HepG2 (cell line): Measurements from ENCODE around the gene EGFL8. TPM values are rescaled to one million over a fixed set of nuclear protein-coding genes. Genes with fewer than 3 reads are reported as not detected.
A peak's percentile ranks its signal among the peaks of the same experiment; 100 is the strongest.

ENCODE experiments used
- ATAC-seq: fragments of 200-7000 bp; cut with Tn5 transposase; 3 replicates; pipeline ENCODE4 v1.9.1; 2020; ENCODE audit warnings: mild to moderate bottlenecking, moderate library complexity
- BruUV-seq: library from RNA; stranded (reverse); fragments of 400-500 nt; replicated peaks from 2 replicates; lab custom pipeline; 2021; lab: Mats Ljungman, UMichigan
- CTCF ChIA-PET: fragments of 300-600 bp; formaldehyde crosslinking; extraction: SDS; loops from one replicate; lab custom pipeline; 2021; ENCODE audit warnings: low total read pairs, inconsistent platforms, low intra/inter-chr PET ratio; lab: Yijun Ruan, JAX
- POLR2A ChIA-PET: fragments of 350-600 bp; sonication (Branson Sonifier 250); formaldehyde crosslinking; loops from one replicate; lab custom pipeline; 2020; ENCODE audit warnings: antibody characterized with exemption, inconsistent platforms; lab: Yijun Ruan, JAX
- DNase-seq: peaks from one replicate; pipeline ENCODE4 v3.0.0-alpha.2; 2015; ENCODE audit warnings: low spot score
- FAIRE-seq: peaks from 3 replicates; lab custom pipeline; 2011; peaks lifted over from hg19 to GRCh38; lab: Jason Lieb, UNC
- H2AFZ ChIP-seq: one replicate; pipeline ENCODE4 v1.6.1; 2011; ENCODE audit warnings: low read length, inconsistent platforms
- H3K27ac ChIP-seq: fragments of 300-600 bp; 3 replicates; pipeline ENCODE4 v1.8.0; 2011; ENCODE audit warnings: mixed run types, mild to moderate bottlenecking, mixed read lengths, low read length, inconsistent platforms; ENCODE audit not compliant: insufficient read depth; ENCODE audit errors: extremely low read length
- H3K27me3 ChIP-seq, 2 experiments: fragments of 200-600 bp in 1 of 2; 2 replicates in 1 of 2; 3 replicates in 1 of 2; pipeline versions ENCODE4 v1.6.0 to v1.8.0; 2011; ENCODE audit warnings: low read length in 2 of 2, mild to moderate bottlenecking in 2 of 2, moderate library complexity in 2 of 2, inconsistent platforms in 1 of 2; ENCODE audit not compliant: insufficient read depth in 2 of 2, control insufficient read depth in 1 of 2
- H3K36me3 ChIP-seq, 2 experiments: fragments of 200-600 bp in 1 of 2; replicated peaks in 1 of 2; 2 replicates in 1 of 2; 3 replicates in 1 of 2; pipeline versions ENCODE4 v1.5.1 to v1.8.0; 2011; ENCODE audit warnings: low read length in 2 of 2, inconsistent platforms in 1 of 2; ENCODE audit not compliant: insufficient read depth in 2 of 2, control insufficient read depth in 1 of 2
- H3K4me1 ChIP-seq: 2 replicates; pipeline ENCODE4 v1.5.1; 2012; ENCODE audit warnings: low read length, inconsistent platforms; ENCODE audit not compliant: insufficient read depth
- H3K4me2 ChIP-seq: 2 replicates; pipeline ENCODE4 v1.6.0; 2011; ENCODE audit warnings: low read depth, low read length, inconsistent platforms
- H3K4me3 ChIP-seq, 3 experiments: fragments of 200-600 bp in 1 of 3; sonication (generic), shearing (Covaris generic) in 1 of 3; replicated peaks in 1 of 3; 2 replicates each; pipeline ENCODE4 v1.5.1; 2011 to 2016; ENCODE audit warnings: low read length in 3 of 3, inconsistent platforms in 2 of 3, low read depth in 2 of 3, mild to moderate bottlenecking in 2 of 3, control low read depth in 1 of 3, mixed read lengths in 1 of 3; ENCODE audit not compliant: insufficient read depth in 1 of 3
- H3K79me2 ChIP-seq: one replicate; pipeline ENCODE4 v1.6.1; 2011; ENCODE audit warnings: low read length, inconsistent platforms; ENCODE audit not compliant: insufficient read depth
- H3K9ac ChIP-seq: 2 replicates; pipeline ENCODE4 v1.6.0; 2011; ENCODE audit warnings: mild to moderate bottlenecking, low read depth, low read length, inconsistent platforms; ENCODE audit not compliant: insufficient read depth
- H3K9me3 ChIP-seq: 2 replicates; pipeline ENCODE4 v1.5.1; 2012; ENCODE audit warnings: mild to moderate bottlenecking, low read length
- H4K20me1 ChIP-seq: 2 replicates; pipeline ENCODE4 v1.6.0; 2011; ENCODE audit warnings: inconsistent platforms, mild to moderate bottlenecking, low read length, moderate library complexity; ENCODE audit not compliant: insufficient read depth
- ARNT2 ChIP-seq: sonication (generic); formaldehyde crosslinking; IDR thresholded peaks from 2 replicates; pipeline ENCODE4 v1.8.0; 2022; ENCODE audit warnings: mild to moderate bottlenecking, low read depth, missing genetic modification reagents, moderate library complexity
- ATF4 ChIP-seq, 2 experiments: fragments of 450-650 bp in 1 of 2; sonication (generic) in 1 of 2; formaldehyde crosslinking; IDR thresholded peaks; 2 replicates each; pipeline versions ENCODE4 v1.5.0 to v1.8.0; 2020 to 2022; ENCODE audit warnings: mild to moderate bottlenecking in 1 of 2, missing genetic modification reagents in 1 of 2
- MAFF ChIP-seq: IDR thresholded peaks from 2 replicates; pipeline ENCODE4 v1.6.1; 2011; ENCODE audit warnings: low read depth, low read length, improper control_type of control experiment
- MAFK ChIP-seq, 2 experiments: IDR thresholded peaks in 1 of 2; conservative IDR thresholded peaks in 1 of 2; 2 replicates each; pipeline ENCODE4 v1.6.1; 2011; ENCODE audit warnings: improper control_type of control experiment in 2 of 2, low read length in 2 of 2
- NKX3-1 ChIP-seq: sonication (generic); formaldehyde crosslinking; IDR thresholded peaks from 2 replicates; pipeline ENCODE4 v1.5.0; 2020; ENCODE audit warnings: missing genetic modification reagents
- PRMT3 ChIP-seq: sonication (generic); formaldehyde crosslinking; IDR thresholded peaks from 2 replicates; pipeline ENCODE4 v1.8.1; 2022; ENCODE audit warnings: low read depth, mild to moderate bottlenecking, moderate library complexity, missing genetic modification reagents, borderline replicate concordance
- SMC3 ChIP-seq: IDR thresholded peaks from 2 replicates; pipeline ENCODE4 v1.6.1; 2011; ENCODE audit warnings: low read length, improper control_type of control experiment
- U2AF1 ChIP-seq: fragments of 200-400 bp; formaldehyde crosslinking; optimal IDR thresholded peaks from 2 replicates; pipeline ENCODE3; 2017; ENCODE audit warnings: mild to moderate bottlenecking, low read depth, low read length
- ZFP1 ChIP-seq: IDR thresholded peaks from 2 replicates; pipeline ENCODE4 v1.6.1; 2016
- ZNF350 ChIP-seq: sonication (generic); formaldehyde crosslinking; IDR thresholded peaks from 2 replicates; pipeline ENCODE4 v1.4.0; 2020; ENCODE audit warnings: mild to moderate bottlenecking, low read depth, missing genetic modification reagents, borderline replicate concordance
- WGBS: methylation state at CpG from one replicate; pipeline ENCODE4 v1.1.6; 2017; ENCODE audit warnings: low lambda C conversion rate; 5-methylcytosine and 5-hydroxymethylcytosine counted together
- in situ Hi-C: cut with HindIII; loops from 2 replicates; pipeline ENCODE4 v1.10.0; 2017; ENCODE audit warnings: low pct_unique_long_range_greater_than_20kb; ENCODE audit not compliant: extremely low pct_ligation_motif_present
- intact Hi-C: fragments of 100-400 bp; cut with micrococcal nuclease; formaldehyde crosslinking; loops from one replicate; pipeline ENCODE4 v1.10.0; 2022; ENCODE audit not compliant: unreplicated experiment
- polyA plus RNA-seq, 8 experiments: library from polyadenylated mRNA; depleted of rRNA in 3 of 8; stranded (reverse) in 7 of 8; unstranded in 1 of 8; fragments of >200 nt; fragmentation: Illumina TruSeq in 4 of 8; extraction: Trizol in 4 of 8; gene quantifications; 2 replicates each; pipeline versions ENCODE4 v1.2.1 to v1.2.3, GENCODE V29; 2011 to 2016; ENCODE audit warnings: low read depth in 4 of 8, missing spikeins in 1 of 8, mixed read lengths in 1 of 8; ENCODE audit not compliant: insufficient read depth in 1 of 8
- total RNA-seq, 5 experiments: library from RNA; depleted of rRNA; stranded (reverse); fragments of >200 nt; fragmentation: Illumina TruSeq; extraction: Trizol; gene quantifications; 2 replicates each; pipeline ENCODE4 v1.2.3, GENCODE V29; 2016; ENCODE audit warnings: low read depth in 1 of 5
- TF ChIP-seq, protein P1 (sequence below): sonication (generic); formaldehyde crosslinking; IDR thresholded peaks from 2 replicates; pipeline ENCODE4 v1.4.0; 2020; ENCODE audit warnings: mild to moderate bottlenecking, missing genetic modification reagents
- TF ChIP-seq, protein P2 (sequence below): sonication (generic); formaldehyde crosslinking; IDR thresholded peaks from 2 replicates; pipeline ENCODE4 v1.5.0; 2020; ENCODE audit warnings: missing genetic modification reagents
- TF ChIP-seq, protein P3 (sequence below): sonication (generic); formaldehyde crosslinking; IDR thresholded peaks from 2 replicates; pipeline ENCODE4 v1.9.0; 2021; ENCODE audit warnings: missing genetic modification reagents, borderline replicate concordance
- TF ChIP-seq, protein P4 (sequence below): sonication (generic); formaldehyde crosslinking; IDR thresholded peaks from 2 replicates; pipeline ENCODE4 v1.4.0; 2020; ENCODE audit warnings: missing genetic modification reagents

The EGFL8 gene
- total and polyA plus RNA-seq, 2 of the 13 experiments (the other 11 are each of a cell fraction or from before 2014, with no cell fraction given) = 10.0 to 11.5 TPM

DNA sequence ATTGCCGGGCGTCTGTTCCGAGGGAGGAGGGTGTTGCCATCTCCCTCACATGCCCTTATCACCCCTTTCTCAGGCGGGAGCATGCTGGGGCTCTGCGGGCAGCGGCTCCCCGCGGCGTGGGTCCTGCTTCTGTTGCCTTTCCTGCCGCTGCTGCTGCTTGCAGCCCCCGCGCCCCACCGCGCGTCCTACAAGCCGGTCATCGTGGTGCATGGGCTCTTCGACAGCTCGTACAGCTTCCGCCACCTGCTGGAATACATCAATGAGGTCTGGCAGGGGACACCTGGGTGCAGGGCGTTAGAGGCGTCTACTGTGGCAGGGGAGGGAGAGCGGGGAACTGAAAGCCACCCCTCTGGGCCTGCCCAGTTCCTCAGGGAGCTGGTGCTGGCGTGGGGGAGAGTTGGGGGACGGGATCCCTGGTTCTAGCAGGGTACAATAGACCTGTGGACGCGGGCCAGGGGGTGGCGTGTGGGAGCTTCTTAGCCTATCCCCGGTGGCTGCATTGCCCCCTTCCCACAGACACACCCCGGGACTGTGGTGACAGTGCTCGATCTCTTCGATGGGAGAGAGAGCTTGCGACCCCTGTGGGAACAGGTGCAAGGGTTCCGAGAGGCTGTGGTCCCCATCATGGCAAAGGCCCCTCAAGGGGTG, 9.8 kb upstream of the EGFL8 start (continued):
- TF ChIP-seq, protein P1, sequence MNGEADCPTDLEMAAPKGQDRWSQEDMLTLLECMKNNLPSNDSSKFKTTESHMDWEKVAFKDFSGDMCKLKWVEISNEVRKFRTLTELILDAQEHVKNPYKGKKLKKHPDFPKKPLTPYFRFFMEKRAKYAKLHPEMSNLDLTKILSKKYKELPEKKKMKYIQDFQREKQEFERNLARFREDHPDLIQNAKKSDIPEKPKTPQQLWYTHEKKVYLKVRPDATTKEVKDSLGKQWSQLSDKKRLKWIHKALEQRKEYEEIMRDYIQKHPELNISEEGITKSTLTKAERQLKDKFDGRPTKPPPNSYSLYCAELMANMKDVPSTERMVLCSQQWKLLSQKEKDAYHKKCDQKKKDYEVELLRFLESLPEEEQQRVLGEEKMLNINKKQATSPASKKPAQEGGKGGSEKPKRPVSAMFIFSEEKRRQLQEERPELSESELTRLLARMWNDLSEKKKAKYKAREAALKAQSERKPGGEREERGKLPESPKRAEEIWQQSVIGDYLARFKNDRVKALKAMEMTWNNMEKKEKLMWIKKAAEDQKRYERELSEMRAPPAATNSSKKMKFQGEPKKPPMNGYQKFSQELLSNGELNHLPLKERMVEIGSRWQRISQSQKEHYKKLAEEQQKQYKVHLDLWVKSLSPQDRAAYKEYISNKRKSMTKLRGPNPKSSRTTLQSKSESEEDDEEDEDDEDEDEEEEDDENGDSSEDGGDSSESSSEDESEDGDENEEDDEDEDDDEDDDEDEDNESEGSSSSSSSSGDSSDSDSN (CRISPR knock-in tag) = peak; percentile 80
- peak; percentile 71; the same call in 1 of the 2 replicates for TF ChIP-seq ZNF350 (CRISPR knock-in tag)
- peak; percentile 56; the same call in 1 of the 2 replicates for TF ChIP-seq ARNT2 (CRISPR knock-in tag)
- TF ChIP-seq, protein P2, sequence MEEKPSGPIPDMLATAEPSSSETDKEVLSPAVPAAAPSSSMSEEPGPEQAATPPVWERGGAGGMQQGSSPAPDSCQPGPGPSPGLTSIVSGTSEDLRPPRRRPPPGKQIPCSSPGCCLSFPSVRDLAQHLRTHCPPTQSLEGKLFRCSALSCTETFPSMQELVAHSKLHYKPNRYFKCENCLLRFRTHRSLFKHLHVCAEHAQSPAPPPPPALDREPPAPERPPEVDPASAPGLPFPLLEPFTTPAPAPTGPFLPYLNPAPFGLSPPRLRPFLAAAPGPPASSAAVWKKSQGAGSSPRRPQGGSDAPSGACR = 0 out of 2 replicates have a peak, but pooled peaks have one; percentile 55
- TF ChIP-seq SMC3 = peak; percentile 84
- TF ChIP-seq U2AF1 = peak; percentile 52
- no peak for TF ChIP-seq ZFP1
- TF ChIP-seq PRMT3 (CRISPR knock-in tag) = peak; percentile 27; the same call in 1 of the 2 replicates

GRCh38 chr6:32156891-32157290, 7.5 kb upstream of the EGFL8 start:
- FAIRE-seq (no peak), ATAC-seq (no peak), DNase-seq (no peak)
- POLR2A ChIA-PET = no interaction called here
- 94% methylated on average over 9 of the region's 9 CpGs for WGBS
- H3K4me2 ChIP-seq = no peak overlapping the region
- no peak overlapping the region for H3K27ac ChIP-seq
- no peak overlapping the region for H3K9ac ChIP-seq
- TF ChIP-seq MAFF (peak; percentile 79), ATF4 (CRISPR knock-in tag; IDR thresholded peaks at IDR 0.05) (no peak), NKX3-1 (CRISPR knock-in tag) (no peak), MAFK (conservative IDR thresholded peaks at IDR 0.05 in 1 of 2, IDR thresholded peaks at IDR 0.05 in 1 of 2; ENCODE audit: low read length in 2 of 2) (peak; percentile 75 to 86)
- TF ChIP-seq, protein P3, sequence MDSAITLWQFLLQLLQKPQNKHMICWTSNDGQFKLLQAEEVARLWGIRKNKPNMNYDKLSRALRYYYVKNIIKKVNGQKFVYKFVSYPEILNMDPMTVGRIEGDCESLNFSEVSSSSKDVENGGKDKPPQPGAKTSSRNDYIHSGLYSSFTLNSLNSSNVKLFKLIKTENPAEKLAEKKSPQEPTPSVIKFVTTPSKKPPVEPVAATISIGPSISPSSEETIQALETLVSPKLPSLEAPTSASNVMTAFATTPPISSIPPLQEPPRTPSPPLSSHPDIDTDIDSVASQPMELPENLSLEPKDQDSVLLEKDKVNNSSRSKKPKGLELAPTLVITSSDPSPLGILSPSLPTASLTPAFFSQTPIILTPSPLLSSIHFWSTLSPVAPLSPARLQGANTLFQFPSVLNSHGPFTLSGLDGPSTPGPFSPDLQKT (CRISPR knock-in tag) = no peak
- TF ChIP-seq, protein P4, sequence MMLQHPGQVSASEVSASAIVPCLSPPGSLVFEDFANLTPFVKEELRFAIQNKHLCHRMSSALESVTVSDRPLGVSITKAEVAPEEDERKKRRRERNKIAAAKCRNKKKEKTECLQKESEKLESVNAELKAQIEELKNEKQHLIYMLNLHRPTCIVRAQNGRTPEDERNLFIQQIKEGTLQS = no peak
- CTCF ChIA-PET = no interaction called here
- BruUV-seq = no TSS peak
- H3K4me3 ChIP-seq = no peak overlapping the region
- H3K36me3 ChIP-seq = peaks cover 18 to 32% of the 10 kb centered on the region in 2 experiments
- no peaks in the 10 kb centered on the region for H3K9me3 ChIP-seq
- peaks cover 17% of the 10 kb centered on the region for H3K79me2 ChIP-seq
- intact Hi-C loops (no loop called here), in situ Hi-C loops (no loop called here)
- no peak overlapping the region for H2AFZ ChIP-seq
- no peaks in the 10 kb centered on the region for H4K20me1 ChIP-seq
- H3K27me3 ChIP-seq = no peaks in the 10 kb centered on the region; a peak in 1 of 5 replicates
- H3K4me1 ChIP-seq = peaks cover 28% of the 10 kb centered on the region
